Measurements from ENCODE around the gene UPK2. TPM values are rescaled to one million over a fixed set of nuclear protein-coding genes. Genes with fewer than 3 reads are reported as not detected.

UPK2 gene

Small RNAs within 50 kb of the gene (small RNA-seq; reads per million reads assigned to genes)
- gene AP003392.2, result not detected
- not detected for gene MIR4492
- not detected for gene RF00017
- not detected for gene RF00019
- not detected for gene RN7SL688P
